K562 (cell line): ENCODE measurements around the gene UGT2B11. TPM values are rescaled to one million over a fixed set of nuclear protein-coding genes. Genes with fewer than 3 reads are reported as not detected.
A peak's percentile ranks its signal among the peaks of the same experiment; 100 is the strongest.
"Not testable (repeated sequence)": the region's sequence is repeated elsewhere in the genome, so short reads cannot be mapped to it uniquely, and the experiment has no call there.

Experiments
- ATAC-seq: fragments of 200-7000 bp; cut with Tn5 transposase; 3 replicates; pipeline ENCODE4 v1.9.1; 2020; ENCODE audit warnings: moderate library complexity
- BruUV-seq: library from RNA; stranded (reverse); fragments of 400-500 nt; replicated peaks from 2 replicates; lab custom pipeline; 2021; lab: Mats Ljungman, UMichigan
- CTCF ChIA-PET: fragments of 300-600 bp; formaldehyde crosslinking; extraction: SDS; loops from one replicate; lab custom pipeline; 2021; ENCODE audit warnings: low intra/inter-chr PET ratio; lab: Yijun Ruan, JAX
- POLR2A ChIA-PET: fragments of 300-600, 350-650 bp; sonication (Branson Sonifier 250); formaldehyde crosslinking; extraction: SDS; loops from one replicate; lab custom pipeline; 2021; ENCODE audit warnings: antibody characterized with exemption, inconsistent platforms; lab: Yijun Ruan, JAX
- DNase-seq, 4 experiments: peaks; one replicate each; pipeline versions ENCODE4 v3.0.0 to v3.0.0-alpha.2; 2011 to 2018; ENCODE audit warnings: low spot score in 3 of 4, mixed read lengths in 3 of 4; ENCODE audit errors: extremely low read depth in 1 of 4
- FAIRE-seq: peaks from 2 replicates; lab custom pipeline; 2011; peaks lifted over from hg19 to GRCh38; lab: Jason Lieb, UNC
- H2AFZ ChIP-seq: 2 replicates; pipeline ENCODE4 v1.6.0; 2011; ENCODE audit warnings: low read depth, low read length, control low read depth, inconsistent platforms
- H3K27ac ChIP-seq: fragments of 200-600 bp; 3 replicates; pipeline ENCODE4 v1.8.0; 2011; ENCODE audit warnings: low read depth, mild to moderate bottlenecking, control low read depth, inconsistent platforms, low read length, moderate library complexity, mixed read lengths; ENCODE audit errors: extremely low read depth
- H3K27me3 ChIP-seq, 2 experiments: fragments of 300-600 bp in 1 of 2; 2 replicates in 1 of 2; 3 replicates in 1 of 2; pipeline versions ENCODE4 v1.6.0 to v1.8.0; 2011; ENCODE audit warnings: inconsistent platforms in 2 of 2, low read length in 2 of 2, mild to moderate bottlenecking in 1 of 2, mixed read lengths in 1 of 2, moderate library complexity in 1 of 2; ENCODE audit not compliant: control insufficient read depth in 2 of 2, insufficient read depth in 2 of 2
- H3K36me3 ChIP-seq: fragments of 300-600 bp; 3 replicates; pipeline ENCODE4 v1.8.0; 2011; ENCODE audit warnings: mild to moderate bottlenecking, low read length, inconsistent platforms; ENCODE audit not compliant: control insufficient read depth, insufficient read depth
- H3K4me1 ChIP-seq, 2 experiments: fragments of 200-600 bp in 1 of 2; replicated peaks in 1 of 2; 2 replicates in 1 of 2; 3 replicates in 1 of 2; pipeline versions ENCODE4 v1.5.1 to v1.8.0; 2011; ENCODE audit warnings: inconsistent platforms in 2 of 2, low read length in 2 of 2, mild to moderate bottlenecking in 1 of 2, mixed read lengths in 1 of 2, moderate library complexity in 1 of 2; ENCODE audit not compliant: control insufficient read depth in 2 of 2, insufficient read depth in 2 of 2
- H3K4me2 ChIP-seq: 2 replicates; pipeline ENCODE4 v1.6.1; 2011; ENCODE audit warnings: low read length, control low read depth, inconsistent platforms, mixed read lengths; ENCODE audit not compliant: insufficient read depth
- H3K4me3 ChIP-seq: fragments of 200-600 bp; sonication (generic), shearing (Covaris generic); 2 replicates; pipeline ENCODE4 v1.5.1; 2016; ENCODE audit warnings: control low read depth, inconsistent platforms
- H3K79me2 ChIP-seq: fragments of 200-600 bp; 3 replicates; pipeline ENCODE4 v1.8.0; 2011; ENCODE audit warnings: low read length, inconsistent platforms; ENCODE audit not compliant: control insufficient read depth, insufficient read depth
- H3K9ac ChIP-seq, 2 experiments: 2 replicates each; pipeline versions ENCODE4 v1.6.0 to v1.6.1; 2011; ENCODE audit warnings: low read depth in 2 of 2, low read length in 2 of 2, control low read depth in 1 of 2, inconsistent platforms in 1 of 2, mild to moderate bottlenecking in 1 of 2, mixed read lengths in 1 of 2; ENCODE audit not compliant: insufficient read depth in 1 of 2
- H3K9me1 ChIP-seq: one replicate; pipeline ENCODE4 v1.6.0; 2011; ENCODE audit warnings: inconsistent platforms, mild to moderate bottlenecking, low read length, moderate library complexity; ENCODE audit not compliant: control insufficient read depth, insufficient read depth
- H3K9me3 ChIP-seq: replicated peaks from 2 replicates; pipeline ENCODE4 v1.5.1; 2011; ENCODE audit warnings: low read depth, low read length, inconsistent platforms; ENCODE audit not compliant: control insufficient read depth, insufficient read depth
- H4K20me1 ChIP-seq: replicated peaks from 2 replicates; pipeline ENCODE4 v1.6.1; 2011; ENCODE audit warnings: low read length, inconsistent platforms, mixed read lengths; ENCODE audit not compliant: control insufficient read depth, insufficient read depth
- CBFA2T3 ChIP-seq: fragments of 450-650 bp; IDR thresholded peaks from 2 replicates; pipeline ENCODE4 v1.6.1; 2017
- CXXC5 ChIP-seq: fragments of 250-450 bp; sonication (Bioruptor Pico); IDR thresholded peaks from 2 replicates; pipeline ENCODE4 v1.8.0; 2022; ENCODE audit warnings: inconsistent platforms, mild to moderate bottlenecking, moderate library complexity
- L3MBTL2 ChIP-seq: fragments of 450-650 bp; IDR thresholded peaks from 2 replicates; pipeline ENCODE4 v1.6.1; 2016; ENCODE audit warnings: mild to moderate bottlenecking, moderate library complexity
- NR2C1 ChIP-seq, 2 experiments: fragments of 450-650 bp; IDR thresholded peaks; 2 replicates each; pipeline ENCODE4 v1.6.1; 2017; ENCODE audit warnings: mild to moderate bottlenecking in 2 of 2, antibody characterized with exemption in 1 of 2, inconsistent platforms in 1 of 2, missing compliant biosample characterization in 1 of 2, missing genetic modification characterization in 1 of 2
- NR2C2 ChIP-seq, 2 experiments: fragments of 200-800 bp in 1 of 2; sonication (Bioruptor generic) in 1 of 2; sonication (generic) in 1 of 2; formaldehyde crosslinking in 1 of 2; IDR thresholded peaks; 2 replicates each; pipeline versions ENCODE4 v1.6.1 to v1.8.0; 2016 to 2022; ENCODE audit warnings: mild to moderate bottlenecking in 1 of 2, missing compliant biosample characterization in 1 of 2, missing genetic modification characterization in 1 of 2, missing genetic modification reagents in 1 of 2
- SOX6 ChIP-seq: fragments of 450-650 bp; IDR thresholded peaks from 2 replicates; pipeline ENCODE4 v1.6.1; 2014; ENCODE audit warnings: mild to moderate bottlenecking
- TEAD1 ChIP-seq, 2 experiments: fragments of 450-650 bp in 1 of 2; sonication (generic) in 1 of 2; formaldehyde crosslinking; IDR thresholded peaks; 2 replicates each; pipeline versions ENCODE4 v1.4.0 to v1.8.0; 2020 to 2022; ENCODE audit warnings: mild to moderate bottlenecking in 2 of 2, missing genetic modification reagents in 1 of 2
- WGBS: fragments of 100-300 bp; shearing (Covaris generic); methylation state at CpG from one replicate; pipeline ENCODE4 v1.1.6; 2016; ENCODE audit warnings: low coverage, mixed read lengths; ENCODE audit not compliant: insufficient coverage; ENCODE audit errors: missing lambda C conversion rate; 5-methylcytosine and 5-hydroxymethylcytosine counted together
- in situ Hi-C: fragments of 300-500 bp; cut with MboI; formaldehyde crosslinking; loops from 4 replicates; pipeline ENCODE4 v1.15.0; 2018; ENCODE audit warnings: inconsistent platforms, mixed read lengths
- intact Hi-C: fragments of 100-400 bp; cut with micrococcal nuclease; formaldehyde crosslinking; loops from 2 replicates; pipeline ENCODE4 v1.14.2; 2022
- polyA plus RNA-seq, 8 experiments: library from polyadenylated mRNA; depleted of rRNA in 4 of 8; stranded (reverse) in 5 of 8; unstranded in 3 of 8; fragments of >200 nt; fragmentation: Nextera tagmentation in 2 of 8; fragmentation: Illumina TruSeq in 1 of 8; extraction: Ambion mirVana in 2 of 8; extraction: Trizol in 1 of 8; gene quantifications; 2 replicates each; pipeline versions ENCODE4 v1.2.1 to v1.2.3, GENCODE V29; 2011 to 2014; ENCODE audit warnings: inconsistent platforms in 1 of 8, missing spikeins in 1 of 8
- total RNA-seq, 7 experiments: library from RNA; depleted of rRNA in 6 of 7; stranded (reverse); fragments of >200 nt in 6 of 7; fragmentation: Illumina TruSeq in 2 of 7; extraction: Trizol in 2 of 7; gene quantifications; 2 replicates each; pipeline versions ENCODE4 v1.2.1 to v1.2.3, GENCODE V29; 2011 to 2021; ENCODE audit warnings: low replicate concordance in 1 of 7

The UGT2B11 gene
- total and polyA plus RNA-seq, 9 of the 15 experiments (the other 6 are each of a cell fraction or from before 2014, with no cell fraction given) = 0.06 TPM; not detected in 8

GRCh38 chr4:69191905-69192304 is 22.6 kb downstream of the UGT2B11 start:
- H3K4me3 ChIP-seq; ATAC-seq; H3K79me2 ChIP-seq; intact Hi-C loops; H3K9ac ChIP-seq; H4K20me1 ChIP-seq; H3K4me1 ChIP-seq; H3K9me1 ChIP-seq; H3K36me3 ChIP-seq; in situ Hi-C loops; H3K27me3 ChIP-seq; H2AFZ ChIP-seq; FAIRE-seq; H3K9me3 ChIP-seq; BruUV-seq; H3K4me2 ChIP-seq; H3K27ac ChIP-seq; CTCF ChIA-PET; TF ChIP-seq NR2C1 (IDR thresholded peaks at IDR 0.05); NR2C2 (CRISPR knock-in tag; IDR thresholded peaks at IDR 0.05): not testable (repeated sequence)
- WGBS = 0% methylated on average over 3 of the region's 3 CpGs
- POLR2A ChIA-PET = interaction anchor here (1.3 kb wide), 1 partner anchor 22 kb away, joined by 3 read pairs; the partner anchor contains the start of gene UGT2B11
- TF ChIP-seq L3MBTL2 (peak; percentile 50), NR2C1 (tag; IDR thresholded peaks at IDR 0.05) (peak; percentile 49), CXXC5 (CRISPR knock-in tag) (peak; percentile 58; the same call in 1 of the 2 replicates), NR2C2 (tag; IDR thresholded peaks at IDR 0.05) (peak; percentile 68; the same call in 1 of the 2 replicates), SOX6 (peak; percentile 65; the same call in 1 of the 2 replicates), CBFA2T3 (peak; percentile 27; the same call in 1 of the 2 replicates), TEAD1 (CRISPR knock-in tag; IDR thresholded peaks at IDR 0.05) (0 out of 4 replicates have a peak, but pooled peaks of 1 of the 2 experiments have one; percentile 19)
- peak in 1 of 4 experiments; percentile 5 for DNase-seq

- intact Hi-C loops, BruUV-seq: not testable (repeated sequence)
These were observed 23.9 kb downstream of the UGT2B11 start for GRCh38 chr4:69190621-69191020.

GRCh38 chr4:69181519-69182169 is 32.9 kb downstream of the UGT2B11 start:
- H3K9me1 ChIP-seq, intact Hi-C loops, H4K20me1 ChIP-seq, H2AFZ ChIP-seq, POLR2A ChIA-PET, DNase-seq, H3K79me2 ChIP-seq, H3K9ac ChIP-seq, H3K9me3 ChIP-seq, H3K4me3 ChIP-seq, H3K27me3 ChIP-seq, FAIRE-seq, H3K36me3 ChIP-seq, ATAC-seq, H3K4me2 ChIP-seq, CTCF ChIA-PET, H3K4me1 ChIP-seq, BruUV-seq, H3K27ac ChIP-seq, in situ Hi-C loops: not testable (repeated sequence)
- WGBS = 17% methylated on average over 6 of the region's 6 CpGs

More at GRCh38 chr4:69190621-69191020, 23.9 kb downstream of the UGT2B11 start:
- FAIRE-seq, H3K27me3 ChIP-seq, H3K9me1 ChIP-seq, H3K27ac ChIP-seq, H3K4me2 ChIP-seq, H2AFZ ChIP-seq, POLR2A ChIA-PET, ATAC-seq, H3K9ac ChIP-seq, H3K36me3 ChIP-seq, H3K4me3 ChIP-seq, H3K79me2 ChIP-seq, CTCF ChIA-PET, H4K20me1 ChIP-seq, H3K4me1 ChIP-seq, H3K9me3 ChIP-seq, in situ Hi-C loops, DNase-seq: not testable (repeated sequence)
- WGBS = 0% methylated on average over 1 of the region's 1 CpG
